ENCODE measurements around the gene KLF15.

KLF15 gene

DNA sequence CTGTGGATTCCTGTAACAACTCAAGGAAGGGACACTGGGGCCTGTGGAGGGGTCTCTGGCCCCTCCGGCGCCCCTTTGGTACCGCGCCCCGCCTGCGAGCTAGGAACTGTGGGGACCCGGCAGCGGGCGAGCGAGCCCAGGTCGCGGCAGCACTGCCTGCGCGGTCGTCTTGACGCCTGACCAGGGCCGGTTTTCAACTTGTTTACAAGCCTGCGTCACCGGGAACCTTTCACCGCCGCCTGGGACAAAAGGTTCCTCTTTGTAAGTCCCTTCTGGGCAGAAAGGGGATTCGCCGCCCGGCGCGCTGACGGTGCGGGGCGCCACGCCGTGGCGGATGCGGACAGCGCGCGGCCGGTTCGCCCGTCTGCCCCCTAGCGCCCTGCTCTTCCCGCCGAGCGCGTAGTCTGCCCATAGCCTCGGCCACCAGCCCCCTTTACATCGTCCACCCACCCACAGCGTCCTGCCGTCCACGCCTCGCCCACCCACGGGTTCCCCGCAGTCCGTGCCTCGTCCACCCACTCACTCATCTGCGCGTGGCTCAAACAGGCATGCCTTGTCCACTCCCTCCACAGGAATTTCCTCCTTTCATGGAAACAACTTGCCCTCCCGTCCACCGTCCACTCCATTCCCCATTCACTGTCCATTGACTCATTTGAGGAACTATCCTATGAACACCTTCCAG lies 32.0 kb upstream of the KLF15 start:
- DNase-seq = peak; percentile 59 to 94

DNA sequence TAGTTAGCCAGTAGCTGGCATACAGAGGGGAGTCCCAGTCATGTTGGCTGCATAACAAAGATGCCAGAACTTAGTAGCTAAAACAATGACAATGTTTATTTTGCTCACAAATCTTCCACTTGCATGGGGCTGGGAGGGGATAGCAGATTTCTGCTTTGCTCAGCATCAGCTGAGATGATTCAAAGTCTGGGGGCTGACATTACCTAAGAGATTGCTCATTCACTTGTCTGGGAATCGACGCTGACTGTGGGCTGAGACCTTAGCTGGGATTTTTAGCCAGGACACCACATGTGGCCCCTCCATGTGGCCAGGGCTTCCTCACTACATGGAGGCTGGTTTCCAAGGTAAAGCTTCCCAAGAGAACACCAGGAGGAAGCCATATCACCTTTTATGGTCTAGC lies 24.8 kb upstream of the KLF15 start:
- no peak for DNase-seq

DNA sequence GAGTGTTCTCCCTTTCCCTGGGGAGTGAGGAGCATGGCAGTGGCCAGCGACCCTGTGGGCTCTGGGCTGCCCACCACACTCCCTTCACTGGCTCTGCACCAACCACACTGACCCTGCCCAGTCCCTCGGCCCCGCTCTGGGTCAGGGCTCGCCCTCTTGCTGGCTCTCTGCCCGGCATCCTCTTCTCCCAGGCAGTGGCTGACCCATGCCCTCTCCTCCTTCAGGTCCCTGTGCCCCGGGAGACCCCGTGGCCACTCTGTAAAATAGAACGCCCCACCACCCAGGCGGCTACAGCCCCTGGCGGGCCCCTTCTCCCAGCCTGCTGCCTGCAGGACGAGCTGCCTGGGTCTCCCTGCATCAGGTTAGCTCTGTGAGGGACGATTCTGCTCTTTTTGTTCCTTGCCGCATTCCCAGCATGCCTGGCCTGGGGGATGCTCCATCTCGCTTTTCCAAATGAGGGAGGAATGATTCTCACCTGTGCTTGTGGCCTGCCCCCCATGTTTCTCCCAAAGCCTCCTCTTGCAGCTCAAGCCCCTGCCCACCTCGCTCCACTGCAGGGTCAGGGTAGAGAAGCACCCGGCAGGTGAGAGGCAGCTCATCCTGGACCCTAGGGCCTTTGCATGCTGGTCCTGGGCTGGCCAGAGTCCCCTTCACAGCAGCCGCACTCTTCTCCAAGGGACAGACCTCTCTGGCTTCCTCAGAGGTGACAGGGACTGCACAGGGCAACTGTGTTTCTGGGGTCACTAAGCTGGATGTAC lies 23.0 kb upstream of the KLF15 start:
- DNase-seq = no peak

DNA sequence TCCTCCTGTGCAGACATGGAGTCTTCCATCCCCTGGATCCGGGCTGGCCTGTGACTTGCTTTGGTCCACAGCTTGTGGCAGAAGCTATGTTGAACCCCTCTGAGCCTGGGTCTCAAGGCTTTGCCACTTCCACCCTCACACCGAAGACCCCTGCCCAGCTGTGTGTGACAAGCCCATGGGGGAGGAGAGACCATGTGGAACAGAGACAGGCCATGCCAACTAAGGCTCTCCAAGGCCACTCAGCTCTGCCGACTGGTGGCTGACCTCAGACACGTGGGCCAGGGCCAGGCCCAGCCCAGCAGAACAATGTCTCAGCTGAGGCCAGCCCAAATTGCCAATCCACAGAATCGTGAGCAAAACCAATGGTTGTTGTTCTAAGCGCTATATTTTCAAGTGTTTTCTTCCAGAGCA lies 21.1 kb upstream of the KLF15 start:
- DNase-seq = no peak

DNA sequence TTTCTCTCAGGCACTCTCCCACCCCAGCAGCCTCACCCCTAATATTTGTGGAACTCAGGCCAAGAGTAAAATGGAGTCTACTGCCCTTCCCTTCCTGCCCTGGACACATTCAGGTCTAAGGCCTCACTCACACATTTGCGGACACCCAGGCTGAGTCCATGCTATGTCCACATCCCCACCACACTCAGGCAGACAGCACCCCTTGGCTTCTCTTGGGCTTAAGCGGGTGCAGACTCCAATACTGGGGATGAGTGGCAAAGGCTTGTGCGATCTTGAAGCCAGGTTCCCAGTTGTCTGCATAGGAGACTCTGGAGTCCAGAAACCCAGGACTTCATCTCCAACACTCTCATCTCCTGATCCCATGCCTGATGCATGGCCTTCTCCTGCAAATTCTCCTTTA lies 20.0 kb upstream of the KLF15 start:
- no peak for DNase-seq

DNA sequence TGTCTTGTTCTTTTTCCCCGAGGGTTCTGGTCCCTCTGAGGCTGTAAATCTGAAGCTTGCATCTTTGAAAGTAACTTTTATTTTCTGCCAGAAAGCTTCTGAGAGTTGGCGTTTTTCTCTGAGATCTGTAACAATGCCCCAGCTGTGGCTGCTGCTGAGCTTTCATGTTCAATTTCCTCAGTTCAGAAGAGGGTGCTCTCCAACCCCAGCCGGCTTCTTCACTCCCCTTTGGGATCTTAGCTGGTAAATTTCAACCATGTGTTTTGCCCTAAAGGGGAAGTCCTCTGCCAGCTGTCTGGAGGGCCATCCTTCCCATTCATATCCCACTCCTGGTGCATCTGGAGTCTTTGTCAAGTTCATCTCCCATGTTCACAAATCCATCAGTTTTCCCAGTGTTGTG lies 19.2 kb upstream of the KLF15 start:
- no peak for DNase-seq

DNA sequence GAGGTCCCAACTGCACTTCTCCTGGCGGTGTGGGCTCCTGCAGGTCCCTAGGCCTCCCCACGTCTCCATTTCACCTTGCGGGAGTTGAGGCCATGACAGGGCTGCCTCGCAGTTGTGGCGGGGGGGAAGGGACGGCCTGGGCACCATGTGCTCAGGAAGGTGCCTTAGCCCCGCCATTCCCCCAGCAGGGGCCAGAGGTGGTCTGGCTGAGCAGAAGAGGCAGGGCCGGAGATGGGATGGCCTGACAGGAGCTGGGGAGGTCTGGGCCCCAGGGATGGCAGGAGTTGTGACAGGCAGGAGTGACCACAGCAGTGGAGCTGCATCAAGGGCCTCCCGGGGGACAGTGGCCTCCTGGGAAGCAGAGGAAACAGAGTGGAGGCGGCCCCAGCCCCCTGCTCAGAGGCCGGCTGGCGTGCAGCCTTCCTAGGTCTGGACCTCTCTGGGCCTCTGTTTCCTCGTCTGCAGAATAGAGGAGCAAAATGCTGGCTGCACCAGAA lies 18.7 kb upstream of the KLF15 start:
- no peak for DNase-seq

DNA sequence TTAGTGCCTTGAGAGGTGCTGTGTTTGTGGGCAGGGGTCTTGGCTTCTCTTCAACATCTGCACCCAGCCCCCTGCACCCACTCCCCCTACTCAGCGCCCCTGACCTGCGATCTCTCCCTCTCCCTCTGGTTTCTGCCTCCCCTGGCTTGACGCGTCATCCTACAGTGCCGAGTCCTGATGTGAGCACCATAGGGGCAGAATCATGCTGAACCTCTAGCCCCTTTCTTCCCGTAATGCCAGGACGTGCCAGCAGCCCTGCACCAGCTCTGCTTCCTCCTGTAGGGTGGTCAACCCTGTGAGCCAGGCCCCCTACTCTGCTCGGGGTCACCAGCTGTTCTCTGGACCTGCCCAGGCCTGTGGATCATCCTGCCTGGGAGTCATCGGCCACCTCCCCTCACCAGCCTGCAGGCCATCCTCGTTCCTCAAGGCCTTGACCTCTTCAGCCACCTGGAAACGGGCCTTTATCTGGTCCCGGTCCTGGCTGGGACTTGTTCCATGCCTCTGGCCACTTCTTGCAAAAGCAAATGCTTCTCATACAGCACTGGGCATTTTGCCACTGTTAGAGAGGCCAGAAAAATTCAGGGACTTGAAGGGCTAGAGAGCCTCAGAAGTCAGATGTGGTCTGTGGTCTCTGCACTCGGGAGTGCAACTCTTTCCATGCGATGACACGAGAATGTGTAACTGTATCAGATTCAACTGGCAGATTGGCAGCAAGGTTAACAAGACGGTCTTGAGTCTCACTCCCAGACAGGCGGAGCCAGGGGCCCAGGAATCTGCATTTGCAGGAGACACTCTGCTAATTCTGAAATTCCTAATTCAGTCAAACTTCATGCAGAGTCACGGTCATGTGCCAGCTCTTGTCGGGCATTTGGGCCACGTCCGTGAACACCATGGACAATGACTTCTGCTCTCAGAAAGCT lies 16.7 kb upstream of the KLF15 start:
- DNase-seq = no peak

DNA sequence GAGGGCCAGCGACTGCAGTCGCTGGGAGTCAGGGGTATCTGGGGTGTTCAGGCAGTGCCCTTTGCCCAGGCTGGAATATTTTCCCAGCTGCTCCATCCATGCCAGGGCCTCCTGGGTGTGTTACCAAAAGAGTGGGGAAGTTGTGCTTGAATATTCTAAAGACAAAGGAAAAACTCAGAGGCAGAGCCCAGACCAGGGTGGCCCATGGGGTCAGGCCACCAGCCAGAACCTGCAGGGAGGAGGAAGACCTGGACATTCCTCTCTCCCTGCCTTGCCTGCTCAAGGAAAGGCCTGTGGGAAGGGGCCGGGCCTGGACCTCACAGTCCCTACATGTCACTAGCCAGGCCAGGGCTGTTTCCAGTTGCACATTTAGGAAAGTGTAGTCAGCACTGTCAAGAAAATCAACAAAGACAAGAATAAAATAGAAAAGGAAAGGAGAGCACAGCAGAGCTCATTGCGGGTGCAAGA lies 16.0 kb upstream of the KLF15 start:
- DNase-seq = no peak

DNA sequence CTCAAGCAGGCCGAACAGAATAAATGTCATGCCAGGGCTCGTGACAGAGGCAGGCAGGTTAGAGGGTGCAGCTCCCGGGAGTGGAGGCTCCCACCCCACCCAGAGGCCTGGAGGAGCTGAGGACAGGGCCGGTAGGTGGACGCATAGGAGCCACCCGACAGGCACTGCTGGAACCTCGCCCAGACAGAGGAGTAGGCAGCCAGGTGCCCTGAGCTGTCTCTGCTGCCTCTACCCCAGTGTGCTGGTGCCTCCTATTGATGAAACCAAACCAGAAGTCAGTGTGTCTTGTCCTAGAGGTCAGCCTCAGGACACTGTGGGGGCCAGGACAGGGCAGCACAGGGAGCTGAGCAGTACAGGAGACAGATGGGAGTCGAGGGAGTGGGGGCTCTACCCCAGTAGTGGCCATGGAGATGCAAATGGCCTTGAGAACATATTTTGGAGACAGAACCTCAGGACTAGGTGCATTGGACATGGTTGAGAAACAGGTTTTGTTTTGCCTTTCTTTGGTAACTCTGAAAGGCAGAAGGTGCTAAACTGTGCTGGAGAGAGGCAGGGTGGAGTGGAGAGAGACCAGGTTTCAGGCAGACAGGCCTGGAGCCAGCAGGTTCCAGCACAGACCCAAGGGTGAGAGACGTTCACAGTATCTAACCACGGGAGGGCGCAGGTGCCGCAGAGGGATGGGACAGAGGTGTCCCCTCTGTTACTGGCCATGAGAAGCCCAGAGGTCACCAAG lies 15.4 kb upstream of the KLF15 start:
- no peak for DNase-seq

DNA sequence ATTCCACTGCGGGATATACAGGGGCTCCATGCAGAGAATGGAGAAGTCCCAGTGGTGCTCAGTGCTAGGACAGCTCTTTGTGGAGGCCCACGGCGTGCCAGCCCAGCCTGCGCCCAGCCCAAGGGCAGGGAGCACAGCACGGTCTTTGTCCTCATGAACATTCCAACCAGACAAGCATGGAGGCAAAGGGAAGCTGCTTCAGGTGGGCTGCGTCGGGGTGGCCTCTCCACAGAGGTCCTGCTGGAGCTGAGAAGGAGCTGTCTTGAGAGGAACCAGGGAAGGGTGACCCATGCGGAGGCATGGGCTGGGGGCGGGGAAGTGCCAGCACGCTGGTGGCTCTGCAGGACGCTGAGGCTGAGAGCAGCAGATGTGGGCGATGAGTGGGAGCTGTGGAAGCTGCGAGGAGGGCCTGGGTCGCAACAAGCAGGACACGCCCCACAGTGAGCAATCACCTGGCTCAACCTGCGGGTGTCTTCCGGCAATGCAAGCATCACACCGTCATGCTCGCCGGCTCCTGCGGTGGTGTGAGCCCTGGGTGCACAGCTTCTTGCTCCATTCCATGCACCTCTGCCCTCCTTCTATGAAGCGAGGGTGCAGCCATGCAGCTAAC lies 14.0 kb upstream of the KLF15 start:
- no peak for DNase-seq

DNA sequence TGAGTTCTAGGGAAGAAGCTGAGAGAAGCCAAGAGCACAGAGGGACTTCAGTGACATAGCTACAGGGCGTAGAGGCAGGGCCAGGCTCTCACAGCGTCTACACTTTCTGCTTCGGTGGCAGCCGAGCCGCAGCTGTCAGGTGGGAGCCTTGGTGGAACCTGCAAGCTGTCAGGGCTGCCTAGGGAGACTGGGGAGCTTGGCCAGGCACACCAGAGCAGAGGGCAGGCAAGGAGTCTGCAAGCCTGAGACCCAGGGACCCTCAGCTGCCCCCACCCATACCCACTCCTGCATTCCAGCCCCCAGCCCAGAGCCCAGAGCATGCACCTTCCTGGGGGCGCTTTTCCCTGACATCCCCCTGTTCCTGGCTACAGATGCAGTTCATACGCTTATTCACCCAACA lies 13.4 kb upstream of the KLF15 start:
- no peak for DNase-seq

DNA sequence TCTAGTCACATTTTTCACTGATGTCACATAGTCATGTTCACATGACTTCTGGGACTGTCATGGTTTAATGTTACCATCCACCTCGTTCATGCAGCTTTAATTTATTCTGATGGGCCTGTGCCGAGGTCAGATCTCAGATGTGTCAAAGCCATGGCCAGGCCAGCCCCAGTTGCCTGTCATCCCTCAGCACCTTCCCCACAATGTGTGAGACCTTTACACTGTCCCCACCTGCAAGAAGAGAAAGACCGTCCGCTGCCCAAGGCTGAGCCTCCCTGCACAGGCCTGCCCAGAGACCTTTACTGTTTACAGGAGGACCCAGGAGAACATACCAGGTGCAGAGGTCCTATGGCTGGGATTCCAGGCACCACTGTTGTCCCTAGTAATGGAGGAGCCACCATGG lies 12.8 kb upstream of the KLF15 start:
- no peak for DNase-seq

DNA sequence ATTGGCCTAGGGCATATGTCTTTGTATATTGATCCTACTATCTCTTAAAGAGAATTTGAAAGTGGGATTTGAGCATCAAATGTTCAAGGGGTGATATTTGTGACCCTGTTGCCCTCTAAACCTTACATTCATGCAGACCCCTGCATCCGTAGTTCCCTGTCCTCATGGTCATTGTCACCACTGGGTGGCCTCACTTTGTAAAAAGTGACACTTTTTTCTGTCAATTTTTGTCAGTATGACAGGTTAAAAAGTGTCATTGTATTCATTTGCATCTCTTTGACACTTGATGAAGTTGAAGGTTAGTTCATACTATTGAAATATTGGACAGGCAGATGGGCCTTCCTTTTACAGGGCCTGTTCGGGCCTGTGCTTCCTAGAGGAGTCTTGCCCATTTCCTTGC lies 12.3 kb upstream of the KLF15 start:
- DNase-seq = no peak

DNA sequence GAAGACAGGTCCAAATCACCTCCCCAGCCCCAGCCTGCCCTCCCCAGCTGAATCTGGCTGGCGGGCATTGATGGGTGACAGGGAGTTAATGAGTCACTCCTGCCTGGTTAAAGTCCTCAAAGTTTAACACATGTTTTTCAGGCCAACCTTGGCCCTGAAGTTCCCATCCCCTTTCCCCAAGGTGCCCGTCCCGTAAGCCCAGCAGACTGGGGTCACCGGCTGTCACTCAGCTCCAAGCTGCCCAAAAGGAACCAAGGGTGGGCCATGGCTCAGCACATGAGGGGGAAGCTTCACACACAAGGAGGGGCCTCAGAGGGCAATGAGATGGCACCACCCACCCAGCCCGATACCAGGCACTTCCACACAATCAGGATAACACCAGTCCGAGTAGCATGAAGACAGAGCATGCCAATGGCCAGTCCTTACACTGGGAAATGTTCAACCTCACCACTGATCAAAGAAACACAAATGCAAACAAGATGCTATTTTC lies 10.2 kb upstream of the KLF15 start:
- DNase-seq = no peak

DNA sequence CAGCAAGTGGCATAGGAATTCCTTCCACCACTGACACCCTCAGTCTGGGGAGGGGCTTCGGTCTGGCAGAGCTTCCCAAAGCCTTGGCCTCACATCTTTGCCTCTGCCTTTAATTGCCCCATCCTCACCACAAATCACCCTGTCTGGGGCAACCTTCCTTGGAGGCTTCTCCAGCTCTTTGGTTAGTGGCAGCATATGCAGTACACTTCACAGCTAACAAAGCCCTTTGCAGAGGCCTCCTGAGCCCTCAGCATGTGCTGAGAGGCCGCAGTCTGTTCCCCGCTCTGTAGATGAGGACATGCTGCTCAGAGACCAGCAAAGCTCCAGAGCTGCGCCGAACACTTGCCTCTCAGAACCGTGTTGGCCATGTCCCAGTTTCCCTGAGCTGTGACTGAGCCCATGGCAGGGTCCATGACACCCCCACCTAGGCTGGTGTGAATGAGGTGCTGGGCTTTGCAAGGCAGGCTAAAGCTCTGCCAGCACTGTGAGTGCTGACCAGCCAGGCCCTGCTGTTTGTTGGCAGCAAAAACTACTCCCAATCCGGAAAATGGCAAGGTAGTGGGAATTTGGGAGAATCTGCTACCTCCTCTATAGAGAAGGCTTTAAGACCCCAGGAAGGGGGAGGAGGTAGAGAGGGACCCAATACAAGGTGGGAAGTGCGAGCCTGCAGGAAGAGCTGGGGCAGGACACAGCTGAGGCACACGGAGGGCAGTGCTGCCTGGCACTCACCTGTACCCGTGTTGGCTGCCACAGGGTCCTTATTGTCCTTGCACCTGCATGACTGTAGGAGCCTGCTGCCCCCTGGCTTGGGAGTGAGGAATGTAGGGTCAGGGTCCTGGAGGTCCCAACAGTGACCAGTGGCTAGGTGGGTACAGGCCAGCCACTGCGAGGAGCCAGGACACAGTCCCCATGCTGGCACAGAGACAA lies 8.4 kb upstream of the KLF15 start:
- no peak for DNase-seq

DNA sequence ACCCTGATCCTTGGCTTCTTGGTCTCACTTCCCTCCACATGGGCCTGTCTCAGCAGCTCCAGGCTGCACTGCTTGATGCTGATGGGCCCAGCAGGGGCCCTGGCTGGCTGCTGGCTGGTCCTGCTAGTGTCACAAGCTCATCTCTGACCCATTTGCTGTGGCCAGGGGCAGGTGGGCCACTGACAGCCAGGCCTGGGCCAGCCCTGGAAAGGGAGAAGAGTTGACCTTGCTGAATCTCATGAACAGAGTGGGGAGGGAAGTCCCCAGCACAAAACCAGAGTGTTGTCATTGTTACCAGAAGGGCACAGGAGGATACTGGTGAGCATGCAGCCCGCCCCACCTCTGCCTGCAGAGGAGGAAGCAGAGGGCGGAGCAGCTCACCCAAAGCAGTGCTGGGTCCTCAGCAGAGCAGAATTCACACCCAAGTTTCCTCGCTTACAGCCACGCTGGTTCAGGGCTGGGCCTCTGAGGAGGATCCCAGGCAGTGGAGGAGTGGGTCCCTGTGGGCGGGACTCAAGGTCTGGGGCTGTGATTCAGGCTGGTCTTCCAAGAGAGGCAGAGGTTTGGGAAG lies 7.6 kb upstream of the KLF15 start:
- DNase-seq = no peak

DNA sequence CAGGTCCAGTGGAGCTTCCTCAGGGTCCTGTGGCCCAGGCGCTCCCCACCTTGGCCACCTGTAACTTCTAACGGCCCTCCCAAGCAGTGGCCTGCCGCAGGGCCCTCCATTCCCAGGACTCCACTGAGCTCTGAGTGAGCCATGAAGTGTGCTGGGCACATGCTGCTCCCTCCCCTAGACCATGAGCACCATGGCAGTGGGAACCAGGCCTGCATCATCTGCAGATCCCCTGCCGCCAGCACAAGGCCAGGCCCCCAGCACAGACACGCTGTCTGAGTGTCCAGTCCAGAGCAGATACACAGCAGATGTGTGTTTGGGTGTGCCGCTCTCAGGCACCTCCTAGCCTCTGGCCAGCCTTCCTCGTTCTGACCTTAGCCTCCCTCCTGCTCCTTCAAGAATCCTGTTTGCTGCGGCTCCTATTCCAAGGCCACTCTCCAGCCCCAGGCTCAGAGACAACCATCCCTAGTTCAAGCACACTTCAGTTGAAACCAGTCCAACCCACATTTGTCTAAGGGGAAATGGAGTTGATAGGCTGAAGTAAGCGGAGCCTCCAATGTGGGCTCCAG lies 7.0 kb upstream of the KLF15 start:
- no peak for DNase-seq

DNA sequence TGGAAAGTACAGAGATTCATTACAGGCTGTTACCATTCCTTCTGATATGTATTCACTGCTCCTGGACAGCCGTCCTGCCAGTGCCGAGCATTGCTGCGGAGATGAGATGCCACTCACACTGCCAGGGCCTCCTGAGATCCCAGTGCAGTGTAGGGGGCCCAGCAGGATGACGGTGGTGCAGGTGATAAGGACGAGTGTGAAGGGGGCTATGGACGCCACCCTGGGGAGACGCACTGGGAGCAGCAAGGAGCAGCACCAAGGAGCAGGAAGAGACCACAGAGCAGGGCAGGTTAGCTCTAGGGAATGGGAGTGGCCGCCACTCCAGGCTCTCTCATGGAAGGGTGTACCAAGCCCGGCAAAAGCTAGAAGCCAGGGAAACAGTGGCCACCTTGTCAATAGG lies 4.0 kb upstream of the KLF15 start:
- DNase-seq = no peak

DNA sequence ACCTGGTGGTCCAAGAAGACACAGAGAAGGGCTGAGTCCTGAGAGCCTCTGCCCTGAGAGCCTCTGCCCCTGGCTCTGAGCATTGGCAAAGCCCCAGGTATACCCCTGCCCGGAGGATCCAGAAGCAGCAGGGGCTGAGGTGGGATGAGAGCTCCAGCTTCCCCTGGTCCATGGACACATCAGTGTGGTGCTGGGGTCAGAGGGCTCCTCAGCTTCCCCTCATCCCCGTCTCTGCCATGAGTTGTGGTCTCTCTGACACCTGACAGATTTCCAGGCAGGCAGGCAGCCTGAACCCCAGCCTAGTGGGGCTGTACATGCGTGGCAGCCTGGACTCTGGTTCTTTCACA lies 3.5 kb upstream of the KLF15 start:
- no peak for DNase-seq

Measured in NCI-H526 (cell line).